NCI-H2196 treated with DMSO at 0.1 percent for 48 hours (cell line): ENCODE results near the gene GPX5.

Experiments used
- DNase-seq: peaks from one replicate; lab custom pipeline; 2025; ENCODE audit not compliant: unreplicated experiment; lab: John Stamatoyannopoulos, UW

The GPX5 gene

DNA sequence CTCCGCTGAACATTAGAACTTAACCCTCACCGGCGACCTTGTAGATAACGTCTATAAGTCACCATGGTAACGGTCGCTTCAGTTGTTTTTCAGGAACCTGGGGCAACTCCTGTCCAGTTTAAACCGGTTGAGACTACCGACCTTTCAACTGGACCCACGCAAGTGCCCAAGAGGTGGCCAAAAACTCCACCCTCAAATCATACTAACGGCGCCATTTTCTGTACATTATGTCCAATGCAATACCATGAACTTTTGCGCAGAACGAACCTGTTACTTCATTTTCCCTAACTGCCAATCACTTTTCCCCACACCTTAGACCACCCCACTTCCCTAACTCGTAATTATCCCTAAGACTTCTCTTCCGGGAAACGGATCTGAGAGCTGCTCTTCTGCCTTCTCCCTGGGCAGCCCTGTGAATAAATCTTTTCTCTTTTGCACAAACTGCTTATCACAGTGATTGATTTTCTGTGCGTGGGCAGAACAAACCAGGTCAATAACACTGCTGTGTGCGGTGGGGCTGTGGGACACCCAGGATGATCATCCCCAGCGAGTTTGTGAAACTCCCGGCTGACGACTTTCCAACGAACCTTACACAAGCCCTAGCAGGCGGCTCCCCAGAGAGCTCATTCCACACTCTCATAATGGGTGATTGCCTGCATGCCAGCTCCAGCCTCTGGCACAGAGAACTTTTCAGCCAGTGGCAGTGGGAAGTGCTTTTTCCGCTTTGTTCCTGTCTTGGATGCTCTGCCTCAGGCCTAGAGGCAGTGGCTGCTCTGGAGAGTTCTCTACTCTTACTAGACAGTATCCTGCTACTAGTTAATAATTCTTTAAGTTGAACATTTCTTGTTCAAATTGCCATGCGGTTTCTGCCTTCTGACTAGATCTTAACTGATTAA lies 28.6 kb downstream of the GPX5 start:
- no peak for DNase-seq

DNA sequence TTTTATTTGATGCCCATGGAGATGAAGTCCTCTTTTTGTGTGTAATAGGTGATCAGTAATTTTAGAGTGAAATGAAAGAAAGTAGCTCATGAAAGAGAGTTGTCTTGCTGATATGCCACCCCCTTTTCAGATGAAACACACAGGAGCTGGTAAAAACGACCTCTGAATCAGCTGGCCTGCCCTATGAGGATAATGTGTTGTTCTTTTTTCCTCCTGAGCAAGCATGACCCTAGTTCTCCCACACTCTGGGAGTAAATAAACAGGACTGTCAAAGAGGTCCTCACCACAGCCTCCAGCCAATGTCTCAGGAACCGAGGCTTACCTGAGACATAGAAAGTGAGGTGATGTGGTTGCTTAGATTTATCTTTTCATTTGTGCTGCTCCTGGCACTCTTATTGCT lies 29.5 kb downstream of the GPX5 start:
- no peak for DNase-seq

DNA sequence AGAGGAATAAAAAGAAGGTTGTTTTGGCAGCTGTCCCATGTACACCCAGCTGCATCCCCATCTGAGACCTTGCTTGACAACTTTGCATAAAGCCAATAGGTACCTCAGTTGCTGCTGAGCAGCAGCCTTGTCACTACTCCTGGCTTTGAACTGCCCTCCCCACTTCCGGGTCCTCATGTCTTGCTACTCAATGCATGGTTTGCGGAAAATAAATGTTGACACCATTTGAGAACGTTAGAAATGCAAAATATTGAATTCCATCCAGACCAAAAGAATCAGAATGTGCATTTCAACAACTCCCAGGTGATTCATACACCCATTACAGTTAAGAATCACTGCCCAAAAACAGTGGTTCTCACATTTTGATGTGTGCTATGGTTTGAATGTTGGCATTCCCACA lies 32.9 kb downstream of the GPX5 start:
- no peak for DNase-seq

DNA sequence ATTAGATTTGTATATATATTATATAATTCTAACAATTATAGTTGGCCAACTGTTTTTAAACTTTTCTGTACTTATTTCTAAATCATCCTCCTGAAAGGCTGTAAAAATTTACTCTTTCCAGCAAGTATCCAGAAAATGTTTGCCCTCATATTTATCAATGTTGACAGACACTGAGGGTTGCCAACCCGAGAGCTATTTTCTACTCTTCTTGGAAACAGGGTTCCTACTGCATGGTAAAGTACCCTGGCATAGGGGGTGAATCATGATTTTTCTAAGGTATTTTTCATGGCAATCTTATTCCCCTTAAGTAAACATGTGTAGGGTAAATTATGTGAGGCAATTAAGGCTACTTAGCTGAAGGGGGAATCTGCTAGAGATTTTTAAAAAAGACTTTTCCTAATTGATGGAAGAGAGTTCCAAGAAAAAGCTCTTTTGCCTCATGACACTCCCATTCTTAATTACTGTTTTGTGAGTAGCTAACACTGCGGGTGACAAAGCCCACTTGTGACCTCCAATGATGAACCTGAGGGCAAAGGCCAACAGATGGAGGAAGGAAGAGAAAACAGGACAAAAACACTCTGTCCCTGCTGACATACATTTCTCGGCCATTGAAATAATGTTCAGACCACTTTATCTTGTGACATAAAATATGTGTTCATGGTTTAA lies 37.9 kb downstream of the GPX5 start:
- DNase-seq = no peak

GRCh38 chr6:28565823-28566526 lies 40.3 kb downstream of the GPX5 start:
- DNase-seq = no peak

- DNase-seq = no peak
Measured at GRCh38 chr6:28566527-28567252, 41.0 kb downstream of the GPX5 start.

- no peak for DNase-seq
Measured at GRCh38 chr6:28567506-28567905, 41.8 kb downstream of the GPX5 start.

DNA sequence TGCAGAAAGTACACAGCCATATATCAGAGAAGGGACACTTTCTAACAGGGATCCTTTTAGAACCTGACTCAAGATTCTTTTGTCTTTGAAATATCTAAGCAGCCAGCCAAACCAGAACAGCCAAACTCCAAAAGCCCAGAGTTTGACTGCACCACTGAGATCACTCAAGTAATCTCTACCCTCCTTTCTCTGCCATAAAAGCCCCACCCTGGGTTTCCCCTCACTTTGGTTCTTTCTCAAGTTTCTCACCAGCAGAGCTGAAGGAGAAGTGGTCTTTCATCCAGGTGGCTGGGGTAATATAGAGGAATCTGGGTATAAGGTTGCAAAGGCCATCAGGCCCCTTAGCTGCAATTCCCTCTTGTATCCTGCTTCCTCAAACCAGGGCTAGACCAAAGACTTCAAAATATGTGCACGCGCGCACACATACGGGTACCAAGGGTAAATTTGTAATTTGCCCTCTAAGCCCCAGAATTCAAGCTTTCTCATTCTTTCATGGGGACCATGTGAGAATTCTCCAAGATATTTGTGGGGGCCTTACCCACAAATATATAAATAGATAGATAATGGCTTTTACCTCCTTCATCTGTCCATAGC lies 42.9 kb downstream of the GPX5 start:
- DNase-seq = no peak

GRCh38 chr6:28569748-28570147 lies 44.1 kb downstream of the GPX5 start:
- no peak for DNase-seq

DNA sequence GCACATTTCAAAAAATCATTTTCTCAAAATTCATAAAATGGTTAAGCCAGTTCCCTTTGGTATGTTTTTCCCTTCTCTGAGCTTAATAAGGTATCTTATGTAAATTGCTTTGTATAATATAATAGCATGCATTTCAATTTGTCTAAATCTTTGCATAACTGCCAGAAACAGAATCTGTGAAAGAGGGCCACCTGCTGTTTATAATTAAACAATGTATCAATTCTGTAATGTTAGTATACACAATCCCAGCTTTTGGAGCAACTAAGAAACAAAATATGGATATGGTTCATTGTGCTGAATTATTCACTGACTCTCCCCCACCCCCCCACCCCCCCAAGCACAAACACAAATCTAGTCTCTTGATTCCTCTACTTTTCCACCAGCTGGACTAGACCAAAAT lies 54.8 kb downstream of the GPX5 start:
- no peak for DNase-seq

DNA sequence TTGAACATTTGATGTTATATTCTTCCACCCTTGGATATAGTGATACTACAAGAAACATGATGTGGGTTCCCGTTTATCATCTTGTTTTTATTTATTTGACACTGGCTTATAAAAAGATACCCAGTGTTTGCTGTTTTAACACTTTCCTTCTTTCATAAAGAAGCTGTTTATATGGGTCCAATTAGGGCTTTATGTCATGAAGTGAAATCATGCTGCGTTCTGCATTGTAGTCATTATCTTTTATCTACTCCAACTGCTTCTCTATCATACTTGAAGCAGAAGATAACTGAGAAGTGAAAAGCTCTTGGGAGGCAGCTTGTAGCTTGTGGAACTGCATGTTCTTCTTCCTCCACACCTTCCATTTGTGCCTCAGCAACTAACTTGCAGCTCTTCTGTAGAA lies 57.8 kb downstream of the GPX5 start:
- DNase-seq = no peak
